ENCODE results near the gene MLN.
"Not testable (repeated sequence)": the region's sequence is repeated elsewhere in the genome, so short reads cannot be mapped to it uniquely, and the experiment has no call there.

The MLN gene

DNA sequence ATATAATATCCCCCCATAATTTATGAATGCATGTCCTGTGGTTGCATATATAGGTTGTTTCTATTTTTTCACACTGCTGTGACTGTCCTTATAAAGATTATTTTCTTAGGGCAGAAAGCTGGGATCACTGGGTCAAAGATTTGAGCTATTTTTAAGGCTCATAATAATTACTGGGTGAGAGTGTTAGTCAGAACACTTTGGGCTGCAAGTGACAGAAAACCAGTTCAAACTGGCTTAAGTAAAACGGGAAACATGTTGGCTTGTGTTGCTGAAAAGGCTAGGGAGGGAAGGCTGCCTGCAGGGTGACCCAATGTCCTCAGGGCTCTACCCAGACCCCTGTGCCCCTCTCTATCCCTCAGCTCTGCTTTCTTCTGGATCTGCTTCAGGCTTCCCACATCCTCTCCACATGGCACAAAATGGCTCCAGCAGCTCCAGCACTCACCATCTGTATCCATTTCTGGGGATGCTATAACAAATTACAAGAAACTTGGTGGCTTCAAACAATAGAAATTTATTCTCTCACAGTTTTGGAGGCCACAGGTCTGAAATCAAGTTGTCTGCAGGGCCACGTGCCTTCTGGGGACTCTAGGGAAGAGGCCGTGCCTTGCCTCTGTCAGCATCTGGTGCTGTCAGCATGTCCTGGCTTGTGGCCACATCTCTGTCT is 33.1 kb upstream of the MLN start:
- no peak for DNase-seq (ENCODE audit: low read depth in 1 of 2, low spot score in 1 of 2)

GRCh38 chr6:33834401-33835392 is 30.9 kb upstream of the MLN start:
- DNase-seq (ENCODE audit: low read depth in 1 of 2, low spot score in 1 of 2) = no peak

- DNase-seq (ENCODE audit: low read depth in 1 of 2, low spot score in 1 of 2) = no peak
Observed at GRCh38 chr6:33833599-33833998, 29.8 kb upstream of the MLN start.

- DNase-seq (ENCODE audit: low read depth in 1 of 2, low spot score in 1 of 2) = not testable (repeated sequence)
Observed at GRCh38 chr6:33832831-33833230, 29.0 kb upstream of the MLN start.

DNA sequence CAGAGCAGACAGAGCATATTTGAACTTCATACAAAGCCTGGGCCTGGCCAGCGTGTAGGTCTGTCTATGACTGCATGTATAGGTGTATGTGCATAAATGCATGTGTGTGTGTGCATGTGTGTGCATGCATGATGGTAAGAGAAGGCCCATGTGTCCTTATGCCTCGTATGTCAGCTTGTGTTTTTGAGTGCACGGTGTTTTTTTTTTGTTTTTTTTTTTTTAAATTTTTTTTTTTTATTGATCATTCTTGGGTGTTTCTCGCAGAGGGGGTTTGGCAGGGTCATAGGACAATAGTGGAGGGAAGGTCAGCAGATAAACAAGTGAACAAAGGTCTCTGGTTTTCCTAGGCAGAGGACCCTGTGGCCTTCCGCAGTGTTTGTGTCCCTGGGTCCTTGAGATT is 27.9 kb upstream of the MLN start:
- not testable (repeated sequence) for DNase-seq (ENCODE audit: low read depth in 1 of 2, low spot score in 1 of 2)

GRCh38 chr6:33830635-33831240 is 26.9 kb upstream of the MLN start:
- no peak for DNase-seq (ENCODE audit: low read depth in 1 of 2, low spot score in 1 of 2)

DNA sequence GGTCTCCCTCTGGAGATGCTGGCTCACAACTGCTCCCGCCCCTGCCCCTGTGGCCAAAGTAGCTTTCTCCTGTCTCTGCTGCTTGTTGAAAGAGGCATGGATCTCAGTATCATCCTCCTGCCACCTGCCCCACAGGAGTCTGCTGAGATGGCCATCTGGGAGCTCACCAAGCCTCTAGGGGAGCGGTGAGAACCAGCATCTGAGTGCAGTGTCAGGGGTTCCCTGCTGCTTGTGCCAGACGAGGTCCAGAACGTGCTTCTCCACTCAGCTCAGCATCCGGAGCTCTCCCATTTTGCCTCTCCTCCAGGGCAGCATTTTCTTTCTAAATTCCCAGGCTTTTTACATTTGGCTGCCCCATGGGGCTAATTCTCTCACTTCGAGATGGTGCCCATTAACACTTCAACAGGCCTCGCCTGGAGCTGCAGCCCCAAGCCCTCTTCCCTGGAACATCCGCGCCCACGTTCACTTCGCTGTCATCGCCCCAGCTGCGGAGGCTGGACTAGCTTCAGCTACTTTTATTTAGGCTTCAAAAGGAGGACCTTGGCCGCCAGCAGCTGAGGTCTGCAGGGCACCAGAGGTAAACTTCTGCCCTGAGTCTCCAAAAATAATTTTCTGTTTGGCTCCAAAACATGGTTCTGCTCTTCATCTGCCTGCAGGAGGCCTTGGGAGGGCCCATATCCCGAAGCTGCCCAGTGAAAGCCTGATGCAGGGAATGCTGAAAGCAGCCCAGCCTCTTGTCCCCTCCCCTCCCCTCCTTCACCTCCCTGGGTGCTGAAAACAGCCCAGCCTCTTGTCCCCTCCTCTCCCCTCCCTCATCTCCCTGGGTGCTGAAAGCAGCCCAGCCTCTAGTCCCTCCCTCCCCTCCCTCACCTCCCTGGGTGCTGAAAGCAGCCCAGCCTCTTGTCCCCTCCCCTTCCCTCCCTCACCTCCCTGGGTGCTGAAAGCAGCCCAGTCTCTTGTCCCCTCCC is 25.2 kb upstream of the MLN start:
- DNase-seq (ENCODE audit: low read depth in 1 of 2, low spot score in 1 of 2) = no peak

DNA sequence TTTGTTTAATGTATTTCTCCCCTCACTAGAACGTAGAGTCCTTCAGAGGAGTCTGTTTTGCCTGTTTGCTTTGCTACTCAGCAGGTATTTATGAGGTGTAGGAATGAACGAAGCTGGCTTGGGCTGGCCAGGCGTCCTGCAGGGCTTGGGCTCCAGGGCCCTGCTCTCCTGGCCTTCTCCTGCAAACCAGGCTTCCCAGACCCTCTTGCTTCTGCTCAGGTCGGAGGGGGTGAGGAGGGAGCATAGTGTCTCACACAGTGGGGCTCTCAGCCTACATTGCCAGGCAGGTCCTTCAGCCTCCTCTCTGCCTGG is 24.6 kb upstream of the MLN start:
- no peak for DNase-seq (ENCODE audit: low read depth in 1 of 2, low spot score in 1 of 2)

DNA sequence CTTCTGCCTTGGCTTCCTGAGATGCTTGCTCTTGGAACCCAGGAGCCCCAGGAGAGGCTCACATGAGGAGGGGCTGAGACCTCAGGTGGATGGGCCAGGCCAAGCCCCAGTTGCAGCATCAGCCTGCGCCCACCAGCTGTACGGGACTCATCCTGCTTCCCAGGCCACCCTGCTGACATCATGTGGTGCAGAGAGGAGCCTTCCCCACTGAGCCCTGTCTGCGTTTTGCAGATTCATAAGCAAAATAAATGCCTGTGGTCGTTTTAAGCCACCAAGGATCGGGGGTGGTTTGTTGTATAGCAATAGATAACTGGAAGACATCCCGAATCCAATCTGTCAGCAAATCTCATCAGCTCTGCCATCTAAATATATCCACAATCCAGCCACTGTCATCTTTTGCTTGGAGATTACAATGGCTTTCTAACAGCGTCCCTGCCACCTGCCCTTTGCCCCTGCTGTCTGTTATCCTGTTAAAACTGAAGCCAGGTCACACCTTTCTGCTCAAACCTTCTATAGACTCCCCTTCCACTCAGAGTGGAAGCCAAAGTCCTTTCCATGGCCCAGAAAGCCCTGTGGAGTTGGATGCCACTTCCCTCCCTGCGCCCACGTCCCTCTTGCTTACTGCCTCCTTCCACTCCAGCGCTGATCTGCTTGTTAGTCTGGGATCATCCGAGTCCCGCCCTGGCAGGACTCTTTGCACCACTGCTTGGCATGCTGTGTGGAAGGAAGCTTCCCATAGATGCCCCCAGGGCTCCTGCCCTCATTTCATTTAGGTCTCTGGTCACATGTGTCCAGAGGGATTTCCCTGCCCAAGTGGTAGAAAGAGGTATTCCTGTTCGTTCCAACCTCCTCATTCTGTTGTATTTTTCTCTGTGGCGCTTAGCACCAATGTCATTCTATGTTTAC is 24.0 kb upstream of the MLN start:
- DNase-seq (ENCODE audit: low read depth in 1 of 2, low spot score in 1 of 2) = no peak

- DNase-seq (ENCODE audit: low read depth in 1 of 2, low spot score in 1 of 2) = no peak
Observed at GRCh38 chr6:33826537-33826936, 22.7 kb upstream of the MLN start.

DNA sequence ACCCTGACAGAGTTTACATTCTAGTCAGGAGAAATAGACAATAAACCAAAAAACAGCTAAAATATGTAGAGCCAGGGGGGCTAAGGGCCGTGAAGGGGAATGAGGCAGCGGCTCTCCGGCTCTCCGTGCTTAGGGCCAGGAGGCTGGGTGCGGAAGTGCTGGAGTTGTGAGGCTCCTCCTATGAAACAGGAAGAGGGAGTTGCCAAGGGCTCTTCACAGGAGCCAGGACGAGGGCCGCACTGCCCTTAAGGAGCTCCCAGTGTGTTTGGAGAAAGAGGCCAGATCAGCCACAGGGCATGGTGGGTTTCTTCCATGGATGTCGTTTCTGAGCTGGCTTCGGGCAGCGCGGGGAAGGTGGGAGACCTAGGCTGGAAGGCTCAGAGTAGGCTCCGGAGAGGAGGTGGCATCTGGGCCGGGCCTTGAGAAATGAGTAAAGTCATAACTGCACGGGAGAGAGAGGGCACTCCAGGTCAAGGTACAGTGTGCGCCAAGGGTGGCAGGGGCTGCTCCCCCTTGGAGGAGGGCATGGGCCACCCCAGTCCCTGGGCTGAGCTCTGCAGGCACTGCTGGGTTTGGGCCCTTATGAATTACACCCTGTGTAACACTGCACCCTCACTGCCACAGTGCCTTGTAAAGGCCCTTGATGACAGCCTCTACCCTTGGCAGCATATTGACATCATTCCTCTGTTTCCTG is 20.8 kb upstream of the MLN start:
- DNase-seq (ENCODE audit: low read depth in 1 of 2, low spot score in 1 of 2) = no peak

GRCh38 chr6:33823806-33824205 is 20.0 kb upstream of the MLN start:
- DNase-seq (ENCODE audit: low read depth in 1 of 2, low spot score in 1 of 2) = no peak

- DNase-seq (ENCODE audit: low read depth in 1 of 2, low spot score in 1 of 2) = no peak
Observed at GRCh38 chr6:33822575-33823395, 19.0 kb upstream of the MLN start.

GRCh38 chr6:33820784-33821520 is 17.1 kb upstream of the MLN start:
- DNase-seq (ENCODE audit: low read depth in 1 of 2, low spot score in 1 of 2) = no peak

- DNase-seq (ENCODE audit: low read depth in 1 of 2, low spot score in 1 of 2) = no peak
Observed at GRCh38 chr6:33820243-33820642, 16.4 kb upstream of the MLN start.

GRCh38 chr6:33819021-33819420 is 15.2 kb upstream of the MLN start:
- DNase-seq (ENCODE audit: low read depth in 1 of 2, low spot score in 1 of 2) = no peak

DNA sequence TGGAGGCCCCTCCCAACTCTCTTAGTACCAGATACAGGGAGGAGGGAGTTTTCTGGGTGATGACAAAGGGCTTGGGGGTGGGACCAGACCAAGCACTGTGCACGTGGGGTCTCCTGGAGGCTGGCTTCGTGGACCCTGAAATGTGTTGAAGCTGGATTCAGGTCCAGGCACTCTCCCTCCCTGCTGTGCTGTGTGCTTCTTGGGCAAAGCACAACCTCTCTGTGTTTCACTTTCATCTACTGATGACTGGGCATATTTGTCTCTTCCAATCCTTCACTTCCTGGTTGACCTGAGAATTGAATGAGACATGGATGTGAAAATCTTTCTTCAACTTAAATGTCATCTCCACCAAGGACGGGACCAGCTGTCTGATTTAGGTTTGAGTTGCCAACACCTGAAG is 14.5 kb upstream of the MLN start:
- no peak for DNase-seq (ENCODE audit: low read depth in 1 of 2, low spot score in 1 of 2)

DNA sequence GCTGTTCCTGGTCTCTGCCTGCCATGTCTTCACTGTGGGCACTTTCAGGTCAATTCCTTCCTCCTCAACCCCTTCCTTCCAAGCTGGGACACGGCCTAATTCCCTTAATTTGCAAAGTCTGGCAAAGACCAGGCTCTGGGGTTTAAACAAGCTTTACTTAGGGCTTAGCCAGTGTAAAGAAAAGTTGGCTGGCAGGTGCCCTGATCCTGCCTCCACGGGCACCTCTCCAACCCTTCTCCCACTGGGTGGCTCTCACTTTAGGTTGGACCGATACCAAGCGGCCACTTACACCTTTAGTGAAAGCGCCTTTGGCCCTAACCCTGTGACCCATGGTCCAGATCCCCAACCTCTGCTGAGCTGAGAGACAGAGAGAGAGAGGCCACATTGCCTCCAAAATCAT is 13.7 kb upstream of the MLN start:
- DNase-seq (ENCODE audit: low read depth in 1 of 2, low spot score in 1 of 2) = no peak

Measured in activated T-helper 1 cell treated with anti-CD3 and anti-CD28 coated beads, Interleukin-2, amount 50 U/mL, for 16 hours (primary cell).